ENCODE measurements around the gene TUBGCP2. TPM values are rescaled to one million over a fixed set of nuclear protein-coding genes. Genes with fewer than 3 reads are reported as not detected.

The TUBGCP2 gene
- total RNA-seq, 1 experiment from 2014 or later: 93.7 TPM

DNA sequence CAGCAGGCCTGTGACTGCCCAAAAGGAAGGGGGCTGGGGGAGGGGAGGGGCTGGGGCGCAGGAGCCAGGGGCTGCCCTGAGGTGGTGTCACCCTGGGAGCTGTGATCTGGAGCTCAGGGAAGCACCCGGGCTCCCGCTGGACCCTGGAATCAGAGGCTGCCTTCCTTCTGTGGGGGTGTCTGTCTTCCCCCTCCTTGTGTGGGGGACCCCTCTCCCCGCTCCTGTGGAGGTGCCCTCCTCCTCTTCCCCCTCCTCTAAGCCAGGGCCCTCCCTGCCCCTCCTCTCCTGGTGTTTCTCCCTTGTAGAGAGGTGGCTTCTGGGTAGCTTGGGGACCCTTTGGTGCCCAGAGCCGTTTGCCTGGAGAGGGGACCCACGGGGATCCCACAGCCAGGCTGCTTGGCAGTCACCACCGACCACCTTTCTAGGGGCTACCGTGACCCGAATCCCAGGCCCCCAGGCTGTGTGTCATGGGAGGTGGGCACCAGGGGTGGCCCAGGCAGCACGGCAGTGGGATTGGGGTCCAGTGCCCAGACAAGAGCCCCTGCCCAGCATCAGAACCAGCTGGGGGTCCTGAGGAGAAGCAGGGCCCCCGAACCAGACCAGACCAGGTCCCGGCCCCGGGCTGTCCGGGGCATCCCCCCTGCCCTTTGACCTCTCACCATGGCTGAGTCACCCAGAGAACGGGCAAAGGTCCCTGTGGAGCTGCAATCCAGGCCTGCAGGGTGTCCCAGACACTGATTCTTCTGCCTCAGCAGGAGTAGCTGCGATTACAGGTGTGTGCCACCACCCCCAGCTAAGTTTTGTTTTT is 39.2 kb upstream of the TUBGCP2 start:
- Histone ChIP-seq H3K36me3 (ENCODE audit: control insufficient read depth, insufficient read depth, low read length) (no peaks in the 10 kb centered on the region), H3K27ac (ENCODE audit: low read length) (no peak overlapping the region), H3K4me1 (ENCODE audit: control insufficient read depth, insufficient read depth, low read length) (peaks cover 11% of the 10 kb centered on the region; the same call in 1 of the 2 replicates), H3K4me3 (ENCODE audit: low read depth in 2 of 2, low read length in 2 of 2) (no peak overlapping the region), H3K9me3 (ENCODE audit: control insufficient read depth, insufficient read depth, low read depth, low read length) (no peaks in the 10 kb centered on the region), H3K27me3 (ENCODE audit: control insufficient read depth, insufficient read depth, low read length) (no peaks in the 10 kb centered on the region)
- CTCF ChIA-PET: no interaction called here
- ATAC-seq (no peak), DNase-seq (ENCODE audit: low read depth, low spot score) (no peak)
- intact Hi-C loops (cut with micrococcal nuclease; ENCODE audit: unreplicated experiment): no loop called here
- no TSS peak for BruUV-seq (replicated peaks)
- POLR2A ChIA-PET: interaction anchor here (0.6 kb wide), 1 partner anchor 11 kb away, joined by 4 read pairs; no protein-coding TSS in a partner anchor
- in situ Hi-C loops (cut with HindIII; ENCODE audit: low pct_unique_long_range_greater_than_20kb, low sequenced_read_pairs): no loop called here
- TF ChIP-seq, protein P1, sequence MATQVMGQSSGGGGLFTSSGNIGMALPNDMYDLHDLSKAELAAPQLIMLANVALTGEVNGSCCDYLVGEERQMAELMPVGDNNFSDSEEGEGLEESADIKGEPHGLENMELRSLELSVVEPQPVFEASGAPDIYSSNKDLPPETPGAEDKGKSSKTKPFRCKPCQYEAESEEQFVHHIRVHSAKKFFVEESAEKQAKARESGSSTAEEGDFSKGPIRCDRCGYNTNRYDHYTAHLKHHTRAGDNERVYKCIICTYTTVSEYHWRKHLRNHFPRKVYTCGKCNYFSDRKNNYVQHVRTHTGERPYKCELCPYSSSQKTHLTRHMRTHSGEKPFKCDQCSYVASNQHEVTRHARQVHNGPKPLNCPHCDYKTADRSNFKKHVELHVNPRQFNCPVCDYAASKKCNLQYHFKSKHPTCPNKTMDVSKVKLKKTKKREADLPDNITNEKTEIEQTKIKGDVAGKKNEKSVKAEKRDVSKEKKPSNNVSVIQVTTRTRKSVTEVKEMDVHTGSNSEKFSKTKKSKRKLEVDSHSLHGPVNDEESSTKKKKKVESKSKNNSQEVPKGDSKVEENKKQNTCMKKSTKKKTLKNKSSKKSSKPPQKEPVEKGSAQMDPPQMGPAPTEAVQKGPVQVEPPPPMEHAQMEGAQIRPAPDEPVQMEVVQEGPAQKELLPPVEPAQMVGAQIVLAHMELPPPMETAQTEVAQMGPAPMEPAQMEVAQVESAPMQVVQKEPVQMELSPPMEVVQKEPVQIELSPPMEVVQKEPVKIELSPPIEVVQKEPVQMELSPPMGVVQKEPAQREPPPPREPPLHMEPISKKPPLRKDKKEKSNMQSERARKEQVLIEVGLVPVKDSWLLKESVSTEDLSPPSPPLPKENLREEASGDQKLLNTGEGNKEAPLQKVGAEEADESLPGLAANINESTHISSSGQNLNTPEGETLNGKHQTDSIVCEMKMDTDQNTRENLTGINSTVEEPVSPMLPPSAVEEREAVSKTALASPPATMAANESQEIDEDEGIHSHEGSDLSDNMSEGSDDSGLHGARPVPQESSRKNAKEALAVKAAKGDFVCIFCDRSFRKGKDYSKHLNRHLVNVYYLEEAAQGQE (IDR thresholded peaks at IDR 0.05; ENCODE audit: insufficient read depth in 1 of 2, low read depth in 2 of 2, low read length in 1 of 2): no peak
- TF ChIP-seq SIN3A (IDR thresholded peaks at IDR 0.05; ENCODE audit: borderline replicate concordance, insufficient read depth, low read depth, low read length) (no peak), CTCF (IDR thresholded peaks at IDR 0.05) (no peak), POLR2AphosphoS5 (IDR thresholded peaks at IDR 0.05; ENCODE audit: low read depth, low read length) (no peak), TCF7L2 (IDR thresholded peaks at IDR 0.05; ENCODE audit: low read depth, low read length) (no peak)

DNA sequence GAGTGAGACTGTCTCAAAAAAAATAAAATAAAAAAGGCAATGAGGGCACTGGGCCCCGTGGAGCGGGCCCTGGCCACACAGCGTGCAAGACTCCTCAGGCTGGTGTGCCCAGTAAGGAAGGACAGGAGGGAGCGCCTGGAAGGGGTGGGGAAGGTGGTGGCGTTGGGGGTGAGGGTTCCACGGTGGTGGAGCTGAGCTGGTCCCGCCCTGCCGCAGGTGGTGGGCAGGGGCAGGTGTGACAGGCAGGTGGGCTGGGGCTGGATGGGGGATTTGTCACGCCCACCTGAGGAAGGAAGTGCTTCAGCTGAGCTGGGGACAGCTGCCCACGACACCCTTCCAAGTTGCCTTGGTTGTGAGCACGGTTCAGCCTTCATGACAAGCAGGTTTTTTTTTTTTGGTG is 37.7 kb upstream of the TUBGCP2 start:
- in situ Hi-C loops (cut with HindIII; ENCODE audit: low pct_unique_long_range_greater_than_20kb, low sequenced_read_pairs): no loop called here
- no peak overlapping the region for H3K27ac ChIP-seq (ENCODE audit: low read length)
- POLR2A ChIA-PET: no interaction called here

More for the DNA sequence above, 37.7 kb upstream of the TUBGCP2 start:
- H3K4me1 ChIP-seq (ENCODE audit: control insufficient read depth, insufficient read depth, low read length): peaks cover 10% of the 10 kb centered on the region; the same call in 1 of the 2 replicates
- CTCF ChIA-PET: no interaction called here
- ATAC-seq (no peak), DNase-seq (ENCODE audit: low read depth, low spot score) (no peak)
- no peaks in the 10 kb centered on the region for H3K36me3 ChIP-seq (ENCODE audit: control insufficient read depth, insufficient read depth, low read length)
- no peaks in the 10 kb centered on the region for H3K27me3 ChIP-seq (ENCODE audit: control insufficient read depth, insufficient read depth, low read length)
- no peak overlapping the region for H3K4me3 ChIP-seq (ENCODE audit: low read depth in 2 of 2, low read length in 2 of 2)
- H3K9me3 ChIP-seq (ENCODE audit: control insufficient read depth, insufficient read depth, low read depth, low read length): no peaks in the 10 kb centered on the region
- TF ChIP-seq POLR2AphosphoS5 (IDR thresholded peaks at IDR 0.05; ENCODE audit: low read depth, low read length): no peak
- TF ChIP-seq TCF7L2 (IDR thresholded peaks at IDR 0.05; ENCODE audit: low read depth, low read length): no peak
- TF ChIP-seq, protein P1 (IDR thresholded peaks at IDR 0.05; ENCODE audit: insufficient read depth in 1 of 2, low read depth in 2 of 2, low read length in 1 of 2): no peak
- no peak for TF ChIP-seq CTCF (IDR thresholded peaks at IDR 0.05)
- TF ChIP-seq SIN3A (IDR thresholded peaks at IDR 0.05; ENCODE audit: borderline replicate concordance, insufficient read depth, low read depth, low read length): no peak
- intact Hi-C loops (cut with micrococcal nuclease; ENCODE audit: unreplicated experiment): no loop called here
- no TSS peak for BruUV-seq (replicated peaks)
